ENCODE data around the gene LARP4B.

The LARP4B gene

GRCh38 chr10:947051-947450 is 15.5 kb upstream of the LARP4B start:
- Histone ChIP-seq H3K9ac (ENCODE audit: low read length) (no peak overlapping the region), H3K4me1 (ENCODE audit: low read length) (peaks cover 19% of the 10 kb centered on the region), H3K27me3 (ENCODE audit: low read depth, low read length) (no peaks in the 10 kb centered on the region; the same call in 1 of the 2 replicates), H3K36me3 (replicated peaks; ENCODE audit: low read depth, low read length) (no peaks in the 10 kb centered on the region), H4K20me1 (ENCODE audit: insufficient read depth, low read length) (no peaks in the 10 kb centered on the region), H3K9me3 (ENCODE audit: insufficient read depth, low read length) (no peaks in the 10 kb centered on the region), H3K27ac (ENCODE audit: low read length) (no peak overlapping the region), H3K4me3 (ENCODE audit: low read length) (no peak overlapping the region), H3K4me2 (ENCODE audit: low read length) (no peak overlapping the region), H2AFZ (ENCODE audit: low read depth, low read length) (no peak overlapping the region), H3K79me2 (ENCODE audit: low read length) (no peaks in the 10 kb centered on the region)
- TF ChIP-seq EZH2phosphoT487 (IDR thresholded peaks at IDR 0.05; ENCODE audit: low read depth) (no peak), CTCF (IDR thresholded peaks at IDR 0.05; ENCODE audit: low read depth, low read length) (no peak)

- no peak overlapping the region for H3K27ac ChIP-seq (ENCODE audit: low read length)
Observed at GRCh38 chr10:945778-946177, 14.3 kb upstream of the LARP4B start.

GRCh38 chr10:944034-944831 is 12.7 kb upstream of the LARP4B start:
- H3K79me2 ChIP-seq (ENCODE audit: low read length) = no peaks in the 10 kb centered on the region
- H3K9ac ChIP-seq (ENCODE audit: low read length) = peak overlapping the region; percentile 33; the same call in 1 of the 2 replicates
- H3K36me3 ChIP-seq (replicated peaks; ENCODE audit: low read depth, low read length) = no peaks in the 10 kb centered on the region
- peak overlapping the region; percentile 95 for H3K4me2 ChIP-seq (ENCODE audit: low read length)
- no peaks in the 10 kb centered on the region for H4K20me1 ChIP-seq (ENCODE audit: insufficient read depth, low read length)
- H3K9me3 ChIP-seq (ENCODE audit: insufficient read depth, low read length) = no peaks in the 10 kb centered on the region
- no peak for TF ChIP-seq CTCF (IDR thresholded peaks at IDR 0.05; ENCODE audit: low read depth, low read length)
- TF ChIP-seq EZH2phosphoT487 (IDR thresholded peaks at IDR 0.05; ENCODE audit: low read depth) = no peak
- H3K4me3 ChIP-seq (ENCODE audit: low read length) = peak overlapping the region; percentile 68
- H3K4me1 ChIP-seq (ENCODE audit: low read length) = peaks cover 19% of the 10 kb centered on the region
- peak overlapping the region; percentile 16 for H3K27ac ChIP-seq (ENCODE audit: low read length)
- H3K27me3 ChIP-seq (ENCODE audit: low read depth, low read length) = no peaks in the 10 kb centered on the region
- H2AFZ ChIP-seq (ENCODE audit: low read depth, low read length) = peak overlapping the region; percentile 68

More at GRCh38 chr10:945778-946177, 14.3 kb upstream of the LARP4B start:
- Histone ChIP-seq H3K4me1 (ENCODE audit: low read length) (peaks cover 19% of the 10 kb centered on the region), H3K4me3 (ENCODE audit: low read length) (no peak overlapping the region), H4K20me1 (ENCODE audit: insufficient read depth, low read length) (no peaks in the 10 kb centered on the region), H3K79me2 (ENCODE audit: low read length) (no peaks in the 10 kb centered on the region), H3K4me2 (ENCODE audit: low read length) (no peak overlapping the region), H2AFZ (ENCODE audit: low read depth, low read length) (no peak overlapping the region), H3K9me3 (ENCODE audit: insufficient read depth, low read length) (no peaks in the 10 kb centered on the region), H3K9ac (ENCODE audit: low read length) (no peak overlapping the region), H3K27me3 (ENCODE audit: low read depth, low read length) (no peaks in the 10 kb centered on the region; the same call in 1 of the 2 replicates), H3K36me3 (replicated peaks; ENCODE audit: low read depth, low read length) (no peaks in the 10 kb centered on the region)
- TF ChIP-seq CTCF (IDR thresholded peaks at IDR 0.05; ENCODE audit: low read depth, low read length) (no peak), EZH2phosphoT487 (IDR thresholded peaks at IDR 0.05; ENCODE audit: low read depth) (no peak)

GRCh38 chr10:943334-944033 is 12.0 kb upstream of the LARP4B start:
- peak overlapping the region; percentile 68 for H2AFZ ChIP-seq (ENCODE audit: low read depth, low read length)
- H3K36me3 ChIP-seq (replicated peaks; ENCODE audit: low read depth, low read length) = no peaks in the 10 kb centered on the region

More at GRCh38 chr10:943334-944033, 12.0 kb upstream of the LARP4B start:
- H3K4me1 ChIP-seq (ENCODE audit: low read length) = peaks cover 19% of the 10 kb centered on the region
- H3K27ac ChIP-seq (ENCODE audit: low read length) = peak overlapping the region; percentile 16
- H3K9ac ChIP-seq (ENCODE audit: low read length) = peak overlapping the region; percentile 33; the same call in 1 of the 2 replicates
- peak overlapping the region; percentile 95 for H3K4me2 ChIP-seq (ENCODE audit: low read length)
- H3K27me3 ChIP-seq (ENCODE audit: low read depth, low read length) = no peaks in the 10 kb centered on the region
- H4K20me1 ChIP-seq (ENCODE audit: insufficient read depth, low read length) = no peaks in the 10 kb centered on the region
- no peaks in the 10 kb centered on the region for H3K79me2 ChIP-seq (ENCODE audit: low read length)
- H3K4me3 ChIP-seq (ENCODE audit: low read length) = peak overlapping the region; percentile 68
- H3K9me3 ChIP-seq (ENCODE audit: insufficient read depth, low read length) = no peaks in the 10 kb centered on the region
- TF ChIP-seq EZH2phosphoT487 (IDR thresholded peaks at IDR 0.05; ENCODE audit: low read depth) (no peak), CTCF (IDR thresholded peaks at IDR 0.05; ENCODE audit: low read depth, low read length) (no peak)
